A204.1 (cell line): ENCODE results near the gene TSN.
"Not testable (repeated sequence)": the region's sequence is repeated elsewhere in the genome, so short reads cannot be mapped to it uniquely, and the experiment has no call there.

ENCODE experiments used
- FAIRE-seq: peaks from 2 replicates; lab custom pipeline; 2012; peaks lifted over from hg19 to GRCh38; lab: Jason Lieb, UNC

The TSN gene

DNA sequence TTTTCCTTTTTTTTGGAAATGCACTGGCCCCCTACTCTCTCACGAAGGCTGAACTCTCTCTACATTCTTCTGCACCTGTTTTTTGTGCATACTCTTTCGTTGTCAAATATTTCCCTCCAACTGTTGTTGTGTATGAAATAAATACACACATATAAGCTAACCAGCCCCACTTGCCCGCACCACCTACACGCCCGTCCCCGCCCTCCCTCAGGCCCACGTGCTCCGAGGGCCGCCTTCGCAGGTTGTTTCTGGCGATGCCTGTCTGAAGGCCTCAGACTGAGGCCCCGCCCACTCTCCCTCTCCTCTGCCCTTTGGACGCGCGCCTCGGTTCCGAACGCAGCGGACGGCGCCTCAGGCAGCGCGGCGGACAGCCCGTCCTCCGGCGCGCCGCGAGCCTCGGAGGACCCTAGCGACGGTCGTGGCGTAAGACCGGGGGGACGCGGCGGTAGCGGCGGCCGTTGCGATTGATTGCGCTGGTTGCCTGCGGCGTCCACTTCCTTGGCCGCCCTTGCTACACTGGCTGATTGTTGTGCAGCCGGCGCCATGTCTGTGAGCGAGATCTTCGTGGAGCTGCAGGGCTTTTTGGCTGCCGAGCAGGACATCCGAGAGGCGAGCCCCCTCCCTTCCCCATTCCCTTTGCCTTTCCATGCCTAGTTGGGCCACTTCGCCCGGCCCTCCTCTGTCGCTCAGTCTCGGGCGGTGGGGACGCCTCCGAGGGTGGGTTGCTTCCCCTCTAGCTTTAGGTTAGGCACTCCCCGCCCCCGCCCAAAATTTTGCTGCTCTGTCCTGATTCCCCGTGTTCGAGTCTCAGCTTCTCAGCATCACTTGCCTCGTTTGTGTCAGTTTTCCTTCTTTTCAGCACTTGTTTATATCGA lies at the start of gene TSN:
Gene TSN (plus strand): TSS at position 415 of the 875 bp plus-strand sequence. CDS start 129 bp downstream, at position 544.
- no peak for FAIRE-seq

DNA sequence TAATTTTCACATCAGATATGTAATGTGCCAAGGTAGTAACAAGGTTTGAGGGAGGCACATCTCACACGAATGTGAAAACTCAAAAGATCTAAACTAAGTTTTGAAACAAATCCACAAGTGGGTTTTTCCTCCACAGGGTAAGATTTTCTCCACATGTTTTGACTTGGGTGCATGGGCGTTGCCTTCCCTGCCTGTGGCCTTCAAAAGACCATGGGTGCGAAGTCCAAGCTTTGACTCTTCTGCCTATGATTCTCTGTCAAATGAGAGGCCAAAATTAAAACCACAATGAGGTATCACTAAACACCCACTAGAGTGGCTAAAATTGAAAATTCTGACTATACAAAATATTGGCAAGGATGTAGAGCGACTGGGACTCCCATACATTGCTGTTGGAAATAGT lies 49.5 kb upstream of the TSN start:
- no peak for FAIRE-seq

DNA sequence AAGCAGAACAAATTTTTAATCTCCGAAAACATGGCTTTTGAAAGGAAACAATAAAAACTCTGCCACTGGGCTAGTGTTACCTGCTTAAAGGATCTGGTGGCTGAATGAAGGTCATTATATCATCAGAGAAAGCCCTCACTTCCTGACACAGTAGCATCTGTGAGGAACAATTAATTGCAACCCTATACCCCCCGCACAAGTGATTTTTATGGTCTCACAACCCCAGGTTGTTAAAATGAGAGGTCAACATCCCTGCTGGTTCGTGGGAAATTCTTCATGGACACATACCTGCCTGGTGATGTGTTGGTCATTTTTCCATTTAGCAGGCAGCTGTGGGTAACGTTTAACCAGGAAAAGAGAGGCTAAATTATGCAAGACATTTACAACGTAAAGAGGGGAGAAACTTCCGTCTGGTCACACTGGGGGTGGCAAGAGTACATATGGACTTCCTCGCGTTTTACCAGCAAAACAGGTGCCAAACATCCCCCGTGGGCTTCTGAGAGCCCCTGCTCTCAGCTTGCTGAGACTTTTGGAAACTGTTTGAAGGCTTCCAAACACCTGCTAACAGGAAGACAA lies 48.0 kb upstream of the TSN start:
- no peak for FAIRE-seq

DNA sequence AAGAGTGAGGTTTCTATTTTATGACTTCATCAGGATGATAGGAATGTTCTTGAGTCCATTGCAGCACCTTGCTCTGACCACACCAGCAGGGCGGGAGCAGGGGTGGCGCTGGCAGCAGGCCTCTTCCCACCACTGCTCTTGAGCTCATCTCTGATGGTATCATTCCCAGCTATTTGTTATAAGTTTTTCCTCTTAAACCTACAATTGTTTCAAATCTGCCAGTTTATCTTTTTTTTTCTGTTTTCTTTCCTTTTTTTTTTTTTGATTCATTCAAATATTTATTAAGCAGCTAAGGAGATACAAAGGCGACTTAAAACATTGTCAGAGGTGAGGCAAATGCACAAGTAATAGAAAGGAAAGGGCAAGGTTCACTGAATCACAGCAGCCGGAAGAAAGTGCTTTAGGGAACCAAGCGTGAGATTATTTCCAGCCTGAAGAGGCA lies 47.5 kb upstream of the TSN start:
- no peak for FAIRE-seq

DNA sequence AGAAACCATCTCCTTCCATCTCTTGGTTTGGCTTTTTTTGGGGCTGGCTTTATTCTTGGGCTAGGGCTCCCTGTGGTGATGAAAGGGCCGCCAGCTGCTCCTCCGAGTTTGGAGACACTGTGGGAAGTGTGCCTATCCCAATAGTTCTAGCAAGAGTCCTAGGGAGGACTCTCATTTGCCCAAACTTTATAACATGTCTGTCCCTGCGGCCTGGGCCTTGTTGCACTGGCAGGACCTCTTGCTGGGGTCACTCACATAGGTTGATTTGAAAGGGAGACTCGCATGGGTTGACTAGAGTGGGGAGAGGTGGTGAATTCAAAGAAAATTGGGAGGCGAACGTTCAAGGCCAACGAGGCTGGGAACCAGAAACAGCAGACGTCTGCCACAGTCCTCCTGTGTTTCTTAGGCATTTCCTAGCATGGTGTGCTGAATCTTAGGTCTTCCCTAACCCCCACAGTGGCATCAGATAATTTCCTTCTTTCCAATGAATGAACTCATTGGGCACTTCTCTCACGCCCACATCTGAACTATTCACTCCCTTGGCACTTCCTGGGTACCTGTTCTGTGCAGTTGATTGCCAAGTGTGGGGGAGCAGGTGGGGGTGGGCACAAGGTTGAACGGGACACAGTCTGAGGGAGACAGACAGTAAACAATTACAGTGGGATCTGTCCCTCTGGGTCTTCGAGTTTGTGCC lies 45.5 kb upstream of the TSN start:
- no peak for FAIRE-seq

DNA sequence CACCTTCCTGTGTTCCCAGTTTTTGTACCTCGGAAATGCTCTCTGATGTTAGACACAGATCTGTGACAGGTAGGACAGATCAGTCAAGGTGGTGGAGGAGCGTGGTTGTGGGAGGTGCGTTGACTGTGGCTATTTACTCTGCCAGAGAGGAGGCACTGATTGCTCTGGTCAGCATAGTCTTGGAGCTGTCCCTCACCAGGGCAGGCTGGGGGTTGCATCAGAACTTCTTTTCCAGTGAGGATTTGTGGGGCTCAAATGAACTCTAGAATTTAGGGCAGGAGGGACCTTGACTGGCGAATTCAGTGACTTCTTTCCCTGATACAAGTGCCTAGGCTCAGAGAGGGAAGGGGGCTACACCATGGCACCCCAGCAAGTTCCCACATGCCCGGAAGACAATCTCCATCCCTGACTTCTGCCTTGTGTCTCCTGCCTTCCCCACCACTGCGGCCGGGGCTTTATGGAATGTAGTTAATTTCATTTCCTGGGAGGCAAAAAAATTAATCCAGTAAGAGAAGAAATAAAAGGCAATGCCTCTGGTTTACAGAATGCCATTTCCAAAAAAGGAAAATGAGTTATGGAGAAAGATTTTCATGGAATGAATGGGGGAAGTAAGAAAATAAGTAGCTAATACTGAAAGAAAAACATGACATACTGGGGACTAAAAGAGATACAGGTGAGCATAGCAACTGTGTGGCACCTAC lies 44.8 kb upstream of the TSN start:
- no peak for FAIRE-seq

DNA sequence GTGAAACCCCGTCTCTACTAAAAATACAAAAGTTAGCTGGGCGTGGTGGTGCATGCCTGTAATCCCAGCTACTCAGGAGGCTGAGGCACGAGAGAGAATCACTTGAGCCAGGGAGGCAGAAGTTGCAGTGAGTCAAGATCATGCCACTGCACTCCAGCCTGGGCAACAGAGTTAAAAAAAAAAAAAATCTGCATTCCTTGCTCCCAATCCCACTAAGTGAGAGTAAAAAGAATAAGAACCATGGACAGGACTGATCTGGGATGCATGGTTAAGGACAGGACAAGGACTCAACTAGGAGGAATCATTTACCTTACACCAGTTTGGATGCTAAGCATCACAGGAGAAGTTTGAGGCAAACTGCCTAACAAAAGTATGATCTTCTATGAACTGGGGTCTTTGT lies 44.0 kb upstream of the TSN start:
- not testable (repeated sequence) for FAIRE-seq

DNA sequence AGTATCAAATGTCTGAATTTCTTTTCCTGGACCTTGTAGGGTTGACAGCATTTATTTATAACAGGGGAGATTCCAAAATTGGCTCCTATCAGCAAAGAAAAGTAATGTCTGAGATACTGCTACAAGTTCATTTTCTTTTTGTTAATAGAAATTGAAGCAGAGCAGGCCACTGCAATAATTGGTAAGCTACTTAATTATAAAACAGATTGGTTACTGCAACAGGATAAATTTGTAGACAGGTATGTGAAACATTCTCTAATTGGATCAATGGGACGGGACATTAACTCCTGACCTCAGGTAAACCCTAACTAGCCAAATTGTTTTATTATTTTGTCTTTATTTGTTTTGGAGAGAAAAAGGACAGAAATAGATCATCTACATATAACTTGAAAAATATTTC lies 39.3 kb upstream of the TSN start:
- FAIRE-seq = no peak

DNA sequence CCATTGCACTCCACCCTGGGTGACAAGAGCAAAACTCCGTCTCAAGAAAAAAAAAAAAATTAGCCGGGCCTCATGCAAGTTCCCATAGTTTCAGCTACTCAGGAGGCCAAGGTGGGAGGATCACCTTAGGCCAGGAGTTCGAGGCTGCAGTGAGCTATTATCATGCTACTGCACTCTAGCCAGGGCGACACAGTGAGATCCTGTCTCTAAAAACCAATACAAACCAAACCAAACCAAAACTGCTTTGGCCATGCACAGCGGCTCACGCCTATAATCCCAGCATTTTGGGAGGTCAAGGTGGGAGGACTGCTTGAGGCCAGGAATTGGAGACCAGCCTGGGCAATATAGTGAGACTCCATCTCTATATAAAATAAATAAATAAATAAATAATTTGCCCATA lies 37.9 kb upstream of the TSN start:
- no peak for FAIRE-seq

DNA sequence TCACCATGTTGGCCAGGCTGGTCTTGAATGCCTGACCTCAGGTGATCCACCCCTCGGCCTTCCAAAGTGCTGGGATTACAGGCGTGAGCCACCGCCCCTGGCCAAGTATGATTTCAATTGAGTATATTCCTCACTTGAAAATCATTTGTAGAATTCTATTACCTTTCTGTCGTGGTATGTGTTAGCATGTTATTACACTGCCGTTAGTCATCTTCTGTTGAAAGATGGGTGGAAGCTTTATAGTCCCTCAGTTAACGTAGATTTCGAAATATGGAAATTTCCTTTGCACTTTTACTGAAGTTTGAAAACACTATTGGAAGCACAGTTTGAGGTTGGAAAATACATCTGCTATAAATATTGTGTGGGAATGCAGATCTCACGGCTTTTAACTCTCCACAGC lies 33.5 kb upstream of the TSN start:
- no peak for FAIRE-seq

DNA sequence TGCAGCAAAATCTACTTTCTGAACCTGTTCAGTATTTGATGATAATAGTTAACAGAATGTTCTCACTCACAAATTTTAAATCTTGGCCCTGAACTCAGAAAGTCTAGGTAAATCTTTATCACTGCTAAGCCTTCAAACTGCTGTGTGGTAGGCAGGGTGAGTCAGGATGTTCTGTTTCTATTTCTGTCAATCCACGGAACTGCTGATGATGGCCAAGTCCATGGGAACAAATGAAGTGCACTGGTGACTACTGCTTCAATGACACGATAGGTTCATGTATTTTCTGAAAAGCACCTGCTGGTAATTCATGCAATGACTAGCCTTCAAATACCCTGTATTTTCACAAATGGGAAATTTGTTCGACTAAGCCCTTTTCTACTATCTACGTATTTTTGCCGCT lies 33.0 kb upstream of the TSN start:
- FAIRE-seq = no peak

DNA sequence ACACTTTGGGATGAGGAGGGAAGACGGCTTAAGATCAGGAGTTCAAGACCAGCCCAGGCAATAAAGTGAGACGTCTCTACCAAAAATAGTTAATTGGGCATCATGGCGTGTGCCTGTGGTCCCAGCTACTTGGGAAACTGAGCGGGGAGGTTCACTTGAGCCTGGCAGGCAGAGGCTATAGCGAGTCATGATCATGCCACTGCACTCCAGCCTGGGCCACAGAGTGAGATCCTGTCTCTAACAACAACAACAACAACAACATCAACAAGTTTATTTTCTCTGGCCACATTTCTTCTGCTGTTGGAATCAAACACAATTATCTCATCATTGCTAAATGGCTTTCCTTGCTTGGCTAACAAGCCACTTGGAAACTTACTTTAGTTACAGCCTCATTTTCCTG lies 32.1 kb upstream of the TSN start:
- no peak for FAIRE-seq

DNA sequence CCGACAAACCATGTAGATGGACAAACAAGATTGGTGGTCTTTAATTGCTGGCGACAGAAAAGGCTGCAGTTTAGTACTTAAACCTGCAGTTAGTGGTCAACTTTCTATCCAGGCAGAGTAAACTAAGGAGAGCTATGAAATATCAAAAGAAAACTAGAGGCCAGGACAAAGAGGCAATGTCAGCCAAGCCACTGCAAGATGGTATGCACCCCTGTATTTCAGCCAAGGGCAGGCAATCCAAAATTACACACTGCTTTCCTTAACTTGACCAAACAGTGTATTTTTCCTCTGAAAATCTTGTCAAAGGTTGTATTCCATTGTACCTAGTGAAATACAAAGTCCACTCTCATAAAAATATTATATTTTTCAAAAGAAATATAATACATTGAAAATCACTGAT lies 28.1 kb upstream of the TSN start:
- no peak for FAIRE-seq

DNA sequence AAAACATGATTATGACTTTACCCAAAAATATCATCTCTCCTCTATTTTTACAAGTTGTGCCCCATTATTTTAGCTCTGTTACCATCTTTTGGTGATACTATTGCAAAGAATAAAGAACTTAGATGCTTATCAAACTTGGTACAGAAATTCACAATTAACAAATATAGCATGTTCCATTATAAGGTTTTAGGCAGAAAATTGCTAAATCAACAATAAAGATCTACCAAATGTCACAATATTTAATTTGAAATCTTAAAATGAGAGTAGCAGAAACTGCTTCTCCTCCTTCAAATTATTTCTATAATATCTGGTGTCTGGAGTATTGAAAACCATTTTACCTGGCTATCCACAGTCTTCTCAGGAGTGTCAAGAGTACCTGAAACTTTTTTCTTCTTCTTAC lies 27.5 kb upstream of the TSN start:
- FAIRE-seq = no peak

DNA sequence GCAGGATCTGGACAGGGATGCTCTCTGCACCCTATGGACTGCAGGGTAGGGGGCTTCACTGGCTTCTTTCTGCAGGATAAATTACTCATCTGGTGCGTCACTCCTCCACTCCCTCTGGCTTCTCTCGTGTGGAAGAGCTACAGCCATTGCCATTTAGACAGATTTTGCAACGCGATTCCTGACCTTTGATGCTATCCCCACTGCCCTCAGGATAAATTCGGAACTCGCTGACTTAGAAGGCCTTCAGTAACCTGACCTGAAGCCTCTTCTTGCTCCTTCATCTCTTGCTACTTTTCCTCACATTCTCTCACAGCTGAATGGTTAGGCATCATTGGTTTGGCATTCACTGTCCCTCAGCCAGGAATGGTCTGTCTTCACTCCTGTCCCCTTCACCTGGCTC lies 24.1 kb upstream of the TSN start:
- FAIRE-seq = no peak

DNA sequence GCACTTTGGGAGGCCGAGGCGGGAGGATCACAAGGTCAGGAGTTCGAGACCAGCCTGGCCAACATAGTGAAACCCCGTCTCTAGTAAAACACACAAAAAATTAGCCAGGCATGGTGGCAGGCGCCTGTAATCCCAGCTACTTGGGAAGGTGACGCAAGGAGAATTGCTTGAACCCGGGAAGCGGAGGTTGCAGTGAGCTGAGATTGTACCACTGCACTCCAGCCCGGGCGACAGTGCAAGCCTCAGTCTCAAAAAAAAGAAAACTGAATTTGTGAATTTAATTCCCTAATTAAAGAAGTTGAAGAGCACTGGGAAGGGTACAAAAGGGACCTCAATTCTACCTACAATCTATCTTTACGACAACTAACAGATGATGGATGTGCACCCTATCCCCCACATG lies 20.9 kb upstream of the TSN start:
- FAIRE-seq = not testable (repeated sequence)

DNA sequence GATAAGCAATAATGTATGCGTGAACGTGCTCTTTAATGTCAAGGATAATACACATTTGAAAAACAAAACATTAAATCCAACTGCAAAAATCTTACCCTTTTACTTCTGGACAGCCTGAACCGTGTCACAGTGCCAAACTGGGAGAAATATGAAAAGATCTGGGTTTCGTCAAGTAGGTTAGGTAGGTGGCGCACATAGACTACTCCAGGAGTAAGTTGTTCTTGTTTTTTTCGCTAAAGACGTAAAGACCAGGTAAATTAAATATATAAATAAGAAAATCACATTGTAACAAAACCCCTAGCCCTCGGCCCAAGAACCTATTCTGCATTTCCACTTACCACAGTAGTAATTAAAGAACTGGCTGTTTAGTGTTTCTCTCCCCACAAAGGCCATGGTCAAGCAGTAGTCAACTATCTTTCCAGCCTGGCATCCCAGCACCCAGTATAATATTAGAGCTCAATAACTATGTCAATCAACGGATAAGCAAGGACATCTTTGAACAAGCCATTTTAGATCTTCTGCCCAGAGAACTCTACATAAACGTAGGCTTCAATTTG lies 19.9 kb upstream of the TSN start:
- FAIRE-seq = no peak

DNA sequence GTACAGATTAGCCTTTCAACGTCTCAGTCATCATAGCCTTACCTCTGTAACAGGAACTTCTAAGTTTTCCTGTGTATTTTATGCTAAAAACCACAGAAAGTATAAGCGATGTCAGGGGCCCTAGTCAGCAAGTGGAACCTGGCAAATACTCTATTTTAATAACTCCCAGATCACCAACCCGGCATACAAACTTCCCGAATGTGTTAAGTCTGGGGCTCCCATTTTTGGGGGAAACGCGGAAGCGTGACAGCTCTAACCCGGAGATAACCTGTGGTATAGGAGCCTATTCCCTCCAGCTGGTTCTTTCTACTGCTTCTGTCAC lies 19.4 kb upstream of the TSN start:
- FAIRE-seq = no peak

DNA sequence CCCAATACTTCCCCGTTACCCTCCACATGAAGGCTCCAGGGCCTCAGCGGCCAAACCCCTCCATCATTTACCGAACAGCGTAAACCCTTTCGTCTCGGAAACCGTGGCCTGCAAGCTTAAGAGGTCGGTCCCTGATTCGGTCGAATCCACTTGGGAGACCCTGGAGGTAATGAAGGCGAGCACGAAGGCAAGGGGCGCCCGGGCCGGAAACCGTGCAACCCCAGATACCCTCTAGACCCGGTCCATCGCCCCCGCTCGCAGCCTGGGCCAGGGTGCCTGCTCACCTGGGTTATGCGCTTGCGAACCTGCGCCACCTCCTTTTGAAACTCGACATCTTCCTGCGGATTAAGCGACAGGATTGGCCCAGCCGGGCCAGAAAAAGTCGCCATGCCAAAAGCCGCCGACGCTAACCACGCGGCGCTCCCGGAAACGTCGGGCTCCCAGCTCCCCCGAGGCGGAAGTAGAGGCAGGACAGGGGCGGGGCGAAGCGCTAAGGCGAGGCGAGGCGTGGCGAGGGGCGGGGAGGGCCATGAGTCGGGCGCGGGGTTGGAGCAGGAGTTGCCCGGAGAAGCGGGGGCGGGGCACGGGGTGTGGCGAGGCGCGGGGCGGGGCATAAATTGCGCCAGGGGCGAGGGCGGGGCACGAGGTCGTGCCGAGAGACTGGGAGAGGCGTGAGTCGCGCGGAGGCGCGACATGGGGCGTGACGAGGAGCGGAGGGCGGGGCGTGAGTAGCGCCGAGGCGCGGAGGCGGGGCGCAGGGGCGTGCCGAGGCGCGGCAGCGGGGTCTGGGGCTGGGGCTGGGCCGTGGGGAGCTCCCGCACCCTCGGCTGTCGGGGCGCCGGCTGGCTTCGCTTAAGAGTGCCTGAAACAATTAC lies 18.8 kb upstream of the TSN start, which contains the start of gene NIFK:
Gene NIFK (minus strand): TSS at position 414 of the 875 bp plus-strand sequence. CDS start 25 bp downstream, at position 389.
- FAIRE-seq = no peak

DNA sequence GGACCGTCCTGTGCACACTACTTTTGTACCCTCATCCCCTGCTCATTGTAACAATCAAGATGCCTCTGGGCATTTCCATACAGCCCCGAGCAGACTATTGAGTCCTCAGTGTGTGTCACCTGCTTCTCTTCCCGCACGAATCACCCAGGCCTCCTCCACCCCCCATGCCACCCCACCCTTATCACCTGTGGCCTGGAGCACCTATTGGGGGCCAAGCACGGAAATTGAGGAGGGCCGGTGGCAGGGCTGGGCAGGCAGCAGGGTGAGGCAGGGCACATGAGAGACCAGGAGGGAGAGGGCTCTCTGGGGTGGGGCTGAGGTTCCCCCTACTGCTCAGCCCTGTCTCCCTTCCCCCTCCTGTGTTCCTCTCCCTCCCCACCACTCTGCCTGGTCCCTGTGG lies 14.5 kb upstream of the TSN start:
- no peak for FAIRE-seq

DNA sequence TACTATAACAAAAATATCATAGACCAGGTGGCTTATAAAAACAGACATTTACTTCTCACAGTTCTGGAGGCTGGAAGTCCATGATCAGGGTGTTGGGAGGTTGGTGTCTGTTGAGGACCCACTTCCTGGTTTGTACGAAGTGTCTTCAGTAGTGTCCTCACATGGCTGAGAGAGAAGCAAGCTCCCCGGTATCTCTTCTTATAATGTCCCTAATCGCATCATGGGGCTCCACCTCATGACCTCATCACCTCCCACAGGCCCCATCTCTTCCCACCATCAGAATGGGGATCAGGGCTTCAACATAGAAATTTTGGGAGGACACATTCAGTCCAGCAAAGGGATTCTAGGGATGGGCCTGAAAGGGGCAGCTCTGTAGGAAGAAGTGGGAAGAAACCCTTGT lies 14.0 kb upstream of the TSN start:
- FAIRE-seq = no peak
